HG03039 (cell line): ENCODE data around the gene CDK14.

Source experiments
- ATAC-seq: cut with Tn5 transposase; IDR thresholded peaks from one replicate; pipeline ENCODE4 v1.9.1; 2021; ENCODE audit warnings: mild to moderate bottlenecking, moderate library complexity; ENCODE audit not compliant: unreplicated experiment

CDK14 gene

DNA sequence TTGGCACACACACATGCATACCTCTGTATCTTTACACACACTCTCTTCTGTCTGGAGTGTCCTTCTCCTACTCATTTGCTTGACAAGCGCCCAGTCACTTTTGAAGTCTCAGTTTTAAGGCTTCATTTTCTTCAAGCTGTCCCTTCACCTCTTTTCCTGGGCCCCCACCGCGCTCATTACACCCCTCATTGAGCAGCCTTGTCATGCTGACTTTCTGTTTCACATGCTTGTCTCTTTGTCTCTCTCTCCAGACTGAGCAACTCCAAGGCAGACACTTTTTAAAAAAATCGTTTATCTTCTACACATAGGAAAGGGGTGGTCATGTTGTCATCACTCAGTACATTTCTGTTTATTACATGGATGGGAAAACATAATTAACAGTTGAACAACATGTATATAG lies 442.9 kb downstream of the CDK14 start:
- no peak for ATAC-seq

DNA sequence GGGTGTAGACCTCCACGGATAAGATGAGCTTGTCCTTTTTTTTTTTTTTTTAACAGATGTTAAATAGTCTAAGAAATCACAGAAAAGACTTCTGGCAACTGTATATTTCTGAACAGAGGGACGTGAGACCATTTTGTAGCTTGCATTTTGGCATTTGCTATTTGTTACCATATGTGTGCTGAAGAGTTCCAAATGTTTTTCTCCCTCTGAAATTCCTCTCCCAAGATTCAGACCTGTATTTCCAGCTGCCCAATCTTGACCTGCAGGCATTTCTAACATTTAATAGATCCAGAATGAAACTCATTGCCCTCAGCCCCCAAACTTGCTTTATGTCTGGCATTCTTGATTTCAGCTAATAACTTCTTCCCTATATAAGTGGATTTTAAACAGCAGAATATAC lies 445.0 kb downstream of the CDK14 start:
- no peak for ATAC-seq

DNA sequence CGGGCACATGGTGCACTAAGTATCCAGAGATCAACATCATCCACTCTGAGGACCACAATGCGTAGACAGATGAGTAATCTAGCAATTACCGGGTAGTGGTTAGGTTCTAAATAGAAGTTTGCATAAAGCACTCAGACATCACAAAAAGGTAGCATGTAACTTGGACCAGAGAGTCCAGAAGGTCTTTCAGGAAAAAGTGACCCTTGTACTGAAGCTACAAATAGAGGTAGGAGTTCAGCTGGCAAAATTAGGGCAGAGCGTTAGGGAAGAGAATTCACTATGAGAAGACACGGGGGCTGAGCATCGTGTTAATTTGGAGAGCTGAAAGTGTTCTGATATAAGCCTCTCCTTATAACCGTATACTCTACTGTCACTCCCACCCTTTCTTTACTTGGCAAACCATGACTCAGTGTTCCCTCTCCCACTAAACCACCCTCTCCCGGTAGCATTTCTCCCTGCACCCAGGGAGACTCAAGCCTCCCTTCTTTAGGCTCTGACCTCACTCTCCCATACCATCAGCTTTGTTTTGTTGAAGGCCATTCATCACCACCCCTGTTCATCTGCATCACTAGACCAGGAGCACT lies 445.9 kb downstream of the CDK14 start:
- ATAC-seq = no peak

DNA sequence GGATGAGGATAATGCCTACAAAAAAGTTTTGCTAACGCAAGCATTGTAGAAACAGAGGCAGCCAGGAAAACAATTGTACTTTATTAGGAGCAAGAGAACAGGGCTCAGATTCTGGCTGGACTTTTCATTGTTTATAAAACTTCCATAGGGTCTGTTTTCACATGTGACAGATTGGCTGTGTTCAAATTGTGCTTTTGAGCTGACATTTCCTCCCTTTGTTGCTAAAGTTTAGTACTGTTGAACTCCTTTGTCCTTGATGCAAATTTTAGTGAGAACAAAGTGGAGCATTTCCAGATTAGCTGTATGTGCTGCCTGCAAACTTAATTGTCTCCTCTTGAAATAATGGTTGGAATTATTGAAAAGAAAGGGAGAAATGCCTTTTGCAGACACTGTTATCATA lies 447.1 kb downstream of the CDK14 start:
- ATAC-seq = no peak

DNA sequence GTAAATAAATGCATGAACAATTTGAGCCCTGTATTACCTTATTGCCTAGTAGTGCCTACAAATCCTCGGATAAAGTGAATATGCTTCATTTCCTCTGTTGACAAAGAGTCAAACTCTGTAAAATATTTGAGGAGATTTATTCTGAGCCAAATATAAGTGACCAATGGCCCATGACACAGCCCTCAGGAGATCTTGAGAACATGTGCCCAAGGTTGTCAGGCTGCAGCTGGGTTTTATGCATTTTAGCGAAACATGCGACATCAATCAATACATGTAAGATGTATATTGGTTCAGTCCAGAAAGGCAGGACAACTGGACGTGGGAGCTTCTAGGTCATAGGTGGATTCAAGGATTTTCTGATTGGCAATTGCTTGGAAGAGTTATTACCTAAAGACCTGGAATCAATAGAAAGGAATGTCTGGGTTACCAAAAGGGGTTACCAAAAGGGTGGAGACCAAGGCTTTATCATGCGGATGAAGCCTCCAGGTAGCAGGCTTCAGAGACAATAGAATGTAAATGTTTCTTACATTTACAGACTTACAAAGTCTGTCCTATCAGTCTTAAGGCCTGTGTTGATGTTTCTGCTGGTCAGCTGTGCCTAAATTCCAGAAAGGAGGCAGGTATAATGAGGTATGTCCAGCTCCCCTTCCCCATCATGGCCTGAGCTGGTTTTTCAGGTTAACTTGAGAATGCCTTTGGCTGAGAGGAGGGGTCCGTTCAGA lies 448.0 kb downstream of the CDK14 start:
- no peak for ATAC-seq

DNA sequence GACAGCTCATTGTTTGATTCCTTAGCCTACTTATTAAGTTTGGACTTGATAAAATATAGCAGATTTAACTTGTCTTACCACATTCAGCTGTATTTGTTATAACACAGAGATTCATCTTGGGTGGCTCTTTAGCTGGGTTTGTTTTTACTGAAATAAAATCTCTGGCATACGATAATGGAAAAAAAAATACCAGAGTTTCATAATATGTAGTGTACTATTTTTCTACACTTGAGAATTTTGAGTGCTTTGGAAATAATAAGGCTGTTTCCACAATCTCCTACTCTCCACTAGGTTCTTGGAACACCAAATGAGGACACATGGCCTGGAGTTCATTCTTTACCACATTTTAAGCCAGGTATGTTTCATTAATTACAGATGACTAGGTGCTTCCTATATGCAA lies 449.5 kb downstream of the CDK14 start:
- no peak for ATAC-seq

DNA sequence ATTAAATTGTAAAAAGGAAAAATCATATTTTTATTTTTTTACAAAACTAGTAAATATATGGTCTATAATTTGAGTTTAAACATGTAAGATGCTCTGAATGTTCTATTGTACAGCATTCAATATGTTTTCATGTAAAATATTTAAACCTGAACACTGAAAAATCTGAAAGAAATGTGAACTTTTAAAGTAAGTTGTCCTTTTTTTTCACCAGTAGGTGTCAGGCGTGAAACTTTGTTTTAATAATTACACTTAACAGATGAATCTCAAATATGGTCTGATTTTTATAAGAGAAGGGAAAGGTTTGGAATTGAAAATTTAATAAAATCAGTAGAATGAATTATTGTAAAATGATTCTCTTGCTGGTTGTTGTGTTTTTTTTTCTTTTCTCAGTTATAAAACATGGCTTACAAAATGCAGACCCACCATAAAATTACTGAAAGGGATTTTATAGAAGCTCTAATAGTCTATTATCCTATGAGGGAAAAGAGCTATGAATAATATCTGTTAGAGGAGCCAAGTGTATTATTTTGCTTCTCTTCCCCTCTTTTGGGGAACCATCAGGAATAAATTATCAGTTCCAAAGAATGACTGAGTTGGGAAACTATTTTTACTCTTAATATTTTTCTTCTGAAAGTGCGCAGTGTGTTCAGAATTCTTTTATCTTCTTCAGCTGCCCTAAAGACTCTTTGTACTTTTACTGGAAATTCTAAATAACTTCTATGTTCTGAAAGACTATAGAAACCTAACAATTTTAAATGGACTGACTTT lies 450.4 kb downstream of the CDK14 start:
- no peak for ATAC-seq

DNA sequence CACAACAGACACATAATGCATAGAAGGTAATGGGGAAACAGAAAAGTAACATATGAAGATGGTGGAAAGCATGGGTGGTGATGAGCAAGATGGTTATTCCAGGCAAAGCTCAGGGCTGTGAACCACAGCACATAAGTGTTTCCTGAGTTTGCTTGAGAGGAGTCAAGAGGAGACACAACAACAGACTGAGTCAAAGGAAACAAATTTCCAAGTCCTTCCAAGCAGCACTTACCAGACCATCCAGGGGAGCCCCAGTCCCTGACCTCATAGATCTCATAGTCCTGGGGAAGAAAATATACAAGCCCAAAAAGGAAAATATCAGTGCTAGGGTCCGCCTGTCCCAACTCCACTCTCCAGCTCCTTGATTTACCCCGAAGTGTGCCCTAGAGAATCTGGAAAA lies 451.5 kb downstream of the CDK14 start:
- no peak for ATAC-seq

DNA sequence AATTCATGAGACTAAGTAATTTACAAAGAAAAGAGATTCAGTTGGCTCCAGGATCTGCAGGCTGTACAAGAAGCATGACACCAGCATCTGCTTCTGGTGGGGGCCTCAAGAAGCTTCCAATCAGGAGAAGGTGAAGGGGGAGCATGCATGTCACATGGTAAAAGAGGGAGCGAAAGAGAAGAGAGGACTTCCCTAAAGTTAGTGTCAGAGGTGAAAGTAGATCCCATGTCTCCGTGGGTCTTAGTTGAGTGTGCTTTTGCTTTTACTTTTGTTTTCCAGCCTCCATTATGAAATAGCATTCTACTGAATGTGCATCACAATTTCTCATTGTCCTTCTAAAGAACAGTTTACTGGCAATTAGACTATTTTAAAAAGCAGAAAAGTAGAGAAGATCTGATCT lies 454.6 kb downstream of the CDK14 start:
- ATAC-seq = peak; percentile 82

DNA sequence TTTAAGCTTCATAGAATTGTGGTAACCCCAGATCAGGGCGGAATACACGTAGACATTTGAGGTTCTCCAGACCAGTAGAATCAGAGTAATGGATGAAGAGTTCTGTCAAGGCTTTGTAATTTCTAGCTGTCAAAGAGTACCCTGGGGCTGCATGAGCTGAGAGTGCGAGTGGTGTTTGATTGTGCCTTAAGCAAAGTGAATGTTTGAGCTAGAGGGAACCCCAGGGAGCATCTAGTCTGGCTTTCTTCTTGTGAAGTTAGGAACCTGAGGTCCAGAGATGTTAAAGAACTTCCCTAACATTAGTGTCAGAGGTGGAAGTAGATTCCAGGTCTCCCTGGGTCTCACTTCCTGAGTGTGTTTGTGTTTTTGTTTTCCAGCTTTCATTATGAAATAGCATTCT lies 455.8 kb downstream of the CDK14 start:
- ATAC-seq = no peak

DNA sequence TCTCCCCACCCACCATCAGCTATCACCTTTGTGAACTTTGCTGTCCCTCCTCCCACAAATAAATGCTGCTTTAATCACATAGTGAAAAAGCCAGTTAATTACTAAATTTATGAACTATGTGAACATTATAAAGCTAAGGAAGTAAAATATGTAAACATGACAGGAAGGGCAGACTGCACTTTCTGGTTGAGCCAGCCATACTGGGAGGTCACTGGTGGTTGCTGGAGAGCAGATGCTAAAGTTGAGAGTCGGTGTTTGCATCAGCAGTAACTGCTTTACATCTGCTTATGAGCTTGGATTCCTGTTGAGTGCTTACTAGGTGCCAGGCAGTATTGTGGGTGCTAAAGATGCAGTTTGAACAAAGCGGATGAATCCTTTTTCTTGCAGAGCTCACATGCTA lies 458.3 kb downstream of the CDK14 start:
- ATAC-seq = no peak

DNA sequence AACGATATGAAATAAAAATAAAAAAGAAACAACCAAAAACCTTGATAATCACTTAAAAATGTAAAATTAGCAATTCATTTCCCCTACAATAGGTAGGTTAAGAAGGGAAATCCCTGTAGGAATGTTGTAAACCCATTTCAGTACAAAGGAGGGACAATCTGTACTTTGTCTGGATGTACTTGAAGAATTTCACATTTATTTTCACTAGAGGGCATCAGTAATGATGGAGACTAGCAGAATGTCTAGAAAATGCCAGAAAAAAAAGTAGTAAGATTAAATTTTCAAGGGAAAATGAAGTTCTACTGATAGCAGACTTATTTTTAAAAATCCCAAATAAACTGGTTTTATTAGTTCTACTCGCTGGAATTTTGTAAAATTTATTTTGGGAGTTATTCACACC lies 459.1 kb downstream of the CDK14 start:
- ATAC-seq = no peak

DNA sequence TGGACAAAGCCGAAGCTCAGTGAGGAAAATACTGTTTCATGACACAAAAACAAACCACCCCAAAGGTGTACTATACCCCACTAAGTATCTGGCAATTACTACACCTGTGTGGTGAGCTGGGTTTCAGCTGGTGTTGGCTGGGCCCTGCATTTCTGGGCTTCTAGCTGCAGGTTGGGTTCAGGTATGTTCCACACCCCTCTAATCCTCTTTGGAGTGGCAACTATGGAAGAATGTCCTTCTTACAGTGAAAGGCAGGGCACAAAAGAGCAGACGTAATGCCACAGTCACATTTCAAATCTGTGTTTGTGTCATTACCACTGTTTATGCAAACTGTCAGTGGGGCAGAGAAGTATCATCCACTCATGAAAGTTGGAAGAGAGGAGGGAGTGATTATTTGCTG lies 466.6 kb downstream of the CDK14 start:
- ATAC-seq = no peak

DNA sequence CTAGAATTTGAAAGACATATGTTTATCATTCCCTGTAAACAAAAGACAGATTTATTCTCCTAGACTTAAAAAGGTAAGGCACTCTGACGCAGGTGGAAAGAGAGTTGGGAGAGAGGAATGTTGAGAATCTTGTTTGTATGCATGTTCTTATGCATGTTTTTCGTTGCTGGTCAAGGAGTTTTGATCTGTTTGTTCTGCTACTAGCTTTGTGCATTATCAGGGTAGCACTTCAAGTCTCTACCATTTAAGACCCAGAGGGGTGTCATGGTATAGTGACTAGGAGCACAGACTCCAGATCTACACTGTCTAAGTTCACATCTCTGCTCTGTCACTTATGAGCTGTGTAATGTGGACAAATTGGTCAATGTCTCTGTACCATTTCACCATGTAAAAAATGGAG lies 467.9 kb downstream of the CDK14 start:
- ATAC-seq = no peak

DNA sequence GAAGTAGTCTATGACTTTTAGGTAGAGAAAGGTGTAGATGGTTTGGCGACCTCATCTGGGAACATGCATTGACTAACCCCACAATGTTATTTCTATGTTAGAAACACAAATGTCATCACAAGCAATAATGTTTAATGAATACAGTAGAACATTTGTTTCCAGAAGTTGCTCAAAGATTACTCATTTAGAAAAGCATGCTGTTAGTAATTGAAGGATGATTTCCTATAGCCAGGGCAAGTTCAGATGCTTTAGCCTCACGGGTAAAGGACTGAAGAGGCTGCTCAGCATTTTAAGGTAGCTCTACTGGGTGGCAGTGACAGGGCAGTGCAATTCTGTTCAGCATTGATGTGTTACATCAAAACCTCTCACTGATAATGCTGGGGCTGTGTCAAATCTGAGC lies 468.8 kb downstream of the CDK14 start:
- ATAC-seq = no peak

DNA sequence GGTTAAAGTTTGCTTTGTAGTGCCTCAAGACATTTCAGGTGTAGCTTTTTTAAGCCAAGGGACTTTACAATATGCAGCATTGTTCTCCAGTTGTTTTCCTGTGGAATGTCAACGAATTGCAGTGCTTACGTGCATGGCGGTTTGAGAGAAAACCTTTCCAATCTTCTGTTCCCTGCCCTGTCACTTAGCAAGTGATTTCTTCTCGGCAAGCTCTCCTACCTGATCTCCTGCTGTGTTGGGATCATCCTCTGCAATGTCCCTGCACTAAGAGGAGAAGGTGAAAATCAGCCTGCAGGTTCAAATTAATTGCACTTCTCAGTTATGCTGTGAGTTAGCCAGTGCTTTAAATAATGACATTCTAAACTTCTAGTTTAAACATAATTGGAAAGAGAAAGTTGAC lies 470.5 kb downstream of the CDK14 start:
- ATAC-seq = no peak

DNA sequence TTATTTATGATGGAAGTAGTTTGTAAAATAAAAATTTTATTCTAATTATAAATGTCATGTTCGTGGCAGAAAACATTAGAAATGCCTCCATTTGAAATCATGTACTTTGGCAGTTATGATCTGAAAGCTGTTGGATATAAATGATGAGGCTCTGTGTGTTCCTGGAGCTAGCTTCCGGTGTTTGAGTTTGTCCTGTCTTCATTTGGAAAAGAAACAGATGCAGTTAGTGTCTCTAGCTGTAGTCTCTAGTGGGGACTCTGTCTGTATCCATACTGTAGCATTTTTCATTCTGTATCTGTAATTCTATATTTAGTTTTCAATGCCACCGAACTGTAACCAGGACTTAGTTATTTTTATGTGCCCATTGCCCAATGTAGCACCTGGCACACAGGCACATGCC lies 471.1 kb downstream of the CDK14 start:
- ATAC-seq = no peak

DNA sequence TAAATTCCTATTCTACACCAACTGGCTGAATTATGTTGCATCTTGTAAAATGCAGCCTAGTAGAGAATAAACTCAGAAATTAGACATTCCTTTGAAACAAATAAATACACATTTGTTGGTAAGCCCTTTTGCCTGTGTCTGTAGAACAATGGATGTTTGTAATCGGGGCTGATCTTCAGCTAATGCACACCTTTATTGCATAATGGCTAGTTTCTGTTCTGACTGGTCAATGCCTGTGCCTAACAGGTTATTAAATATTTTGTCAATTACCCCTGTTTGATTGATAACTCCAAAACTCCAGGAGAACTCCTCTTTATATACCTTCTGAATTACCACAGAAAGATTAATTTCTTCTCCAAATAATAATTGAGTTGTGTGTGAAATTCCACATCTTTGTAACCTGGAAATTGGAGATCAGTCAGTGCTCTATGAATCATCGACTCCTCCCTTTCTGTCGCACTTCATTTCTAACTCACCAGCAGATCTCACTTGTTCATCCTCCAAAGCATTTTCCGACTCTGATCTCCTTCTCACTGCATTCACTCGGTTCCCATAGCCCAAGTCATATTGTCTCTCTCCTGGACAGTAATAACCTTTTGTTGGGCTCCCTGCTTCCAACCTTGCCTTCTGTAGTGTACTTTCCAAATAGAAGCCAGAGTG lies 472.1 kb downstream of the CDK14 start:
- ATAC-seq = no peak

DNA sequence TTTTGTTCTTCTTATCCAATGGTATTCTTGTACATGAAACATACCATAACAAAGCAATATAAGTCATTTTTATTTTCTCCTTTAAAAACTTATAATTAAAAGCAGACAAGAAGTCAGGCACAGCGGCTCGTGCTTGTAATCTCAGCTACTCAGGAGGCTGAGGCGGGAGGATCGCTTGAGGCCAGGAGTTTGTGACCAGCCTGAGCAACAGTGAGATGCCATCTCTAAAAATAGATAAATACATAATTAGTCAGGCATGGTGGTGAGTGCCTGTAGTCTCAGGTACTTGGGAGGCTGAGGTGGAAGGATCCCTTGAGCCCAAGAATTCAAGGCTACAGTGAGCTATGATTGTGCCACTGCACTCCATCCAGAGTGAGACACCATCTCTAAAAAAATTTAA lies 473.0 kb downstream of the CDK14 start:
- ATAC-seq = no peak

DNA sequence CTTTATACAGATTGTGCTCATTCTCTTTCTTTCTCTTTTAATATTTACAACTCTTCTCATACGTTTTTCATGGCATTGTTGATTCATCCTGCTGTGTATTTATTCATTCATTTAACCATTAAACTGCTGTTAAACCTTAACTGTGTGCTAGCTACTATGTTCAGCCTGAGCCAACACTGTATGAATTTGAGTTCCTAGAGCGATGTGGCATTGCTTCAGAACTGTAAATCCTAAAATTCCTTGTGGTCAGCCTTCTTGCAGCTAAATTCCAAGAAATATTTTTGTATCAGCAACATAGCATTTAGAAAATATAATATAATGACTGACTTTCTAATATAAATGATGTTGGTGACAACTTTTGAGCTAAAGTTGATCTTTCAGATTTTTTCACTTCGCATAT lies 483.4 kb downstream of the CDK14 start:
- ATAC-seq = no peak

DNA sequence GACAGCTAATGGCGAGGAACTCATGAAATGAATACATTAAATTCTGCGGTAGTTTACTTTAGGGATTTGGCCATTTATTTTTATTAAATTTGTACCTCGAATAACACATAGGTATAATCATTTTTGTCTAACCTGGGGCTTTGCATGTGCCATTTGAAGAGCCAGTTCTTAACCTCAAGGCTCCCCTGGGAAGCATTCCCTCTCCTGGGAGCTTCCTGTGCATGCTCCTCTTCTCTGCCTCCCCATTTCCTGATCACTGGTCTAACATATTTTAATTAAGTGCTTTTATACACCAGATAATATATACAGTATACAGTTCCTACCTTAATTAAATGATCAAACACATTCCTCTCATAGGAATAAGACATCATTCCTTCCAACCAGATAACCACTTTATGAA lies 484.2 kb downstream of the CDK14 start:
- ATAC-seq = no peak

DNA sequence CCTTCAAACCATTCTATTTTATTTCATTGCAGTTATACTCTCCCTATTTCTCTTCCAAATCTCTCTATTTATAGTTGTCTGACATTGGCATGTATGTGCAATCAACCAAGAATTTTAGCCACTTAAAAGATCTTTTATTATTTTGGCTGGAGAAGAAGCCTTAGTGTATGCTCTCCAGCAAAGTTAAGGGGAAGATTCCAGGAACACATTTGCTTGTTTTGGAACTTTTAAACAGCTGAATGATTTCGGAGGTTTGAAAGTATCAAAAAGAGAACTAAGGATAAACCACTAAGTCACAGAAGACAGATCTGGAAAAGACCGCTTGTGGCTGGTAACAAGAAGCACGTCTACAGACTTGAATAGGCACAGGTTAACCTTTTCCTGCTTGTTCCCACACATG lies 485.9 kb downstream of the CDK14 start:
- ATAC-seq = no peak
